Adrenal gland (tissue), 5 donors: ENCODE data around the gene MIS12.

ENCODE experiments used
- CTCF ChIP-seq, 6 experiments: fragments of 450-650 bp in 4 of 6; fragments of 200-600 bp in 2 of 6; sonication (generic) in 1 of 6; IDR thresholded peaks; 1 replicate in 5 of 6; 2 replicates in 1 of 6; pipeline versions ENCODE4 v1.5.1 to v1.8.0; 2016 to 2021; ENCODE audit warnings: antibody characterized with exemption in 6 of 6, mild to moderate bottlenecking in 2 of 6, moderate library complexity in 1 of 6
- POLR2A ChIP-seq, 2 donors: fragments of 450-650 bp; IDR thresholded peaks; one replicate each; pipeline ENCODE4 v1.6.1; 2017; ENCODE audit warnings: antibody characterized with exemption in 2 of 2, mild to moderate bottlenecking in 2 of 2, moderate library complexity in 1 of 2
- donor health status: DM: no; HTN: no; CAD: no.

DNA sequence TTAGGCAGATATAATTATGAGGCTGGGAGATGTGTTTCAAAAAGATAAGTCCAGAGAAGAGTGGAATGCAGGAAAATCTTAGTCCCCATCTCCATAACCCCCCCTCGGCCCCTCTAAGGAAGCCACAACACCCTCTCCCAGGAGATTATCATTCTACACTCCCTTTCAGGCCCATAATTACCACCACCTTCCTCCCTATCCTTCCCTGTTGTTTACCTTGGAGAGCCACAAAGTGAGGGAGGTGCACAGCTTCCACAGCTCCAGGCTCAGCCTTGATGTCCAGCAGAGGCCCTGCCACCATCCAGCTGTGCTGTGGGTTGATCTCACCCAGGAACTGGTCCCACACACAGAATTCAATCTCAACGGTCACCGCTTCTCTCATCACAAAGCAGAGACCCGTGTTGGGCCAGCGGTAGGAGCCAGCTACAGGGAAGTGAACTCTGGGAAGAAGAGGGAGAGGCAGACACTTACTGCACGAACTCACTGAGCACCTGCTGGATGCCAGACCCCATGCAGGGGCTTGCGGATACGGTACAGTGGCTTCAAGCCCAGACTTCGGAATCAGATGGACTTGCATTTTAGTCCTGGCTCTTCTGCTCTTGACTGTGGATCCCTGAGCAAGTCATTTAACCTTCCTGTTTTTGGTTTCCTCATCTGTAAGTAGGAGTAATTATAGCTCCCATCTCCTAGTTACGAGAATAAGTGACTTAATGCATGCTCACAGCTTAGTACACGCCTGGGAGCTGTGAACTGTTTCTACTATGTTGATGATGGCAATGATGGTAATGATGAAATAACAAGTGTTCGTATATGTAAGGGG lies 44.1 kb downstream of the MIS12 start:
- TF ChIP-seq CTCF (IDR thresholded peaks at IDR 0.05) (no peak), POLR2A (IDR thresholded peaks at IDR 0.05) (no peak)
